Adrenal gland (tissue), 12 donors: Measurements from ENCODE around the gene ELOB. TPM values are rescaled to one million over a fixed set of nuclear protein-coding genes. Genes with fewer than 3 reads are reported as not detected.
A peak's percentile ranks its signal among the peaks of the same experiment; 100 is the strongest.

Experiments
- DNase-seq, 7 donors: peaks; one replicate each; pipeline ENCODE4 v3.0.0-alpha.2; 2019 to 2020
- H3K27ac ChIP-seq, 5 donors: fragments of 200-600 bp; sonication (generic) in 4 of 5; 1 replicate in 3 of 5; 2 replicates in 2 of 5; pipeline versions ENCODE4 v1.5.1 to v1.8.0; 2016 to 2020; ENCODE audit warnings: mild to moderate bottlenecking in 1 of 5
- H3K27me3 ChIP-seq: fragments of 200-600 bp; 2 replicates; pipeline ENCODE4 v1.8.0; 2021
- H3K36me3 ChIP-seq, 2 donors: fragments of 200-600 bp; replicated peaks in 1 of 2; 1 replicate in 1 of 2; 2 replicates in 1 of 2; pipeline versions ENCODE4 v1.5.1 to v1.8.0; 2018 to 2022
- H3K4me1 ChIP-seq, 2 donors: fragments of 200-600 bp; replicated peaks in 1 of 2; 1 replicate in 1 of 2; 2 replicates in 1 of 2; pipeline versions ENCODE4 v1.5.1 to v1.8.0; 2018 to 2021
- H3K4me3 ChIP-seq, 4 donors: fragments of 200-600 bp; sonication (generic) in 3 of 4; one replicate each; pipeline ENCODE4 v1.5.1; 2016 to 2018
- H3K9me3 ChIP-seq, 3 donors: fragments of 200-600 bp; sonication (generic) in 1 of 3; replicated peaks in 1 of 3; 1 replicate in 2 of 3; 2 replicates in 1 of 3; pipeline versions ENCODE4 v1.5.1 to v1.8.0; 2016 to 2021
- POLR2A ChIP-seq, 2 donors: fragments of 450-650 bp; IDR thresholded peaks; one replicate each; pipeline ENCODE4 v1.6.1; 2017; ENCODE audit warnings: antibody characterized with exemption in 2 of 2, mild to moderate bottlenecking in 2 of 2, moderate library complexity in 1 of 2
- WGBS, 4 donors: extraction: QIAGEN DNeasy Blood & Tissue Kit in 2 of 4; methylation state at CpG; one replicate each; pipeline versions ENCODE4 v1.1.5 to v1.1.7; 2013 to 2017; 5-methylcytosine and 5-hydroxymethylcytosine counted together
- intact Hi-C, 2 donors: fragments of 100-400 bp; cut with DNase I; formaldehyde crosslinking; loops; one replicate each; pipeline versions ENCODE4 v1.14.1 to v1.15.0; 2022 to 2023
- polyA plus RNA-seq, 3 donors: library from polyadenylated mRNA; stranded (reverse); fragments of 200-250 nt in 2 of 3; fragments of 350-450 nt in 1 of 3; fragmentation: Illumina TruSeq in 1 of 3; extraction: RNeasy Lipid Tissue Mini Kit (QIAGEN cat#74804) in 1 of 3; gene quantifications; one replicate each; pipeline ENCODE4 v1.2.3, GENCODE V29; 2013 to 2014
- total RNA-seq, 9 donors: library from RNA; depleted of rRNA in 4 of 9; stranded (reverse); fragments of >200 nt in 4 of 9; fragments of 120-200 nt in 1 of 9; fragmentation: NEBNext Ultra II Directional in 1 of 9; extraction: Animal tissue kit (Norgen Biotek cat#: 25700) in 1 of 9; gene quantifications; one replicate each; pipeline versions ENCODE4 v1.1.0 to v1.2.4, GENCODE V29; 2013 to 2023
- TF ChIP-seq, protein P1 (sequence below), 6 experiments: fragments of 450-650 bp in 4 of 6; fragments of 200-600 bp in 2 of 6; sonication (generic) in 1 of 6; IDR thresholded peaks; 1 replicate in 5 of 6; 2 replicates in 1 of 6; pipeline versions ENCODE4 v1.5.1 to v1.8.0; 2016 to 2021; ENCODE audit warnings: antibody characterized with exemption in 6 of 6, mild to moderate bottlenecking in 2 of 6, moderate library complexity in 1 of 6
- donor health status: healthy with polysubstance abuse.
- donor health status: Bipolar disorder and iron deficiency.
- donor health status: DM: yes; HTN: yes; CAD: no.
- donor health status: DM: no; HTN: no; CAD: no.
- donor health status: DM: no; HTN: no; CAD: no.
- donor health status: DM: yes; HTN: yes; CAD: no.

Gene ELOB
- total and polyA plus RNA-seq, 12 donors, result 72.7 to 1,030 (median 361) TPM

DNA sequence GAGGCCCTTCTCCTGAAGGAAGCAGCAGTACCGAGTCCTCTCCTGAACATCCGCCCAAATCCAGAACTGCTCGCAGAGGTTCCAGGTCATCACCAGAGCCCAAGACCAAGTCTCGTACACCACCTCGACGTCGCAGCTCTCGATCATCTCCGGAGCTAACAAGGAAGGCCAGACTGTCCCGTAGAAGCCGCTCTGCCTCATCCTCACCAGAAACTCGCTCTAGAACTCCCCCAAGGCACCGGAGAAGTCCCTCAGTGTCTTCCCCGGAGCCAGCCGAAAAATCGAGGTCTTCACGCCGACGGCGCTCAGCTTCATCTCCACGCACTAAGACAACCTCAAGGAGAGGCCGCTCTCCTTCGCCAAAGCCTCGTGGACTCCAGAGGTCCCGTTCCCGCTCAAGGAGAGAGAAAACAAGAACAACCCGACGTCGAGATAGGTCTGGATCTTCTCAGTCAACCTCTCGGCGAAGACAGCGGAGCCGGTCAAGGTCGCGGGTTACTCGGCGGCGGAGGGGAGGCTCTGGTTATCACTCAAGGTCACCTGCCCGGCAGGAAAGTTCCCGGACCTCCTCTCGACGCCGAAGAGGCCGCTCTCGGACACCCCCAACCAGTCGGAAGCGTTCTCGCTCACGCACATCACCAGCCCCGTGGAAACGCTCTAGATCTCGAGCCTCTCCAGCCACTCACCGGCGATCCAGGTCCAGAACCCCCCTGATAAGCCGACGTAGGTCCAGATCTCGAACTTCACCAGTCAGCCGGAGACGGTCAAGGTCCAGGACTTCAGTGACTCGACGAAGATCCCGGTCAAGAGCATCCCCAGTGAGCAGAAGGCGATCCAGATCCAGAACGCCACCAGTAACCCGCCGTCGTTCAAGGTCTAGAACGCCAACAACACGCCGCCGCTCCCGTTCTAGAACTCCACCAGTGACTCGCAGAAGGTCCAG, 11.3 kb downstream of the ELOB start:
- TF ChIP-seq POLR2A (IDR thresholded peaks at IDR 0.05), result no peak
- TF ChIP-seq, protein P1, sequence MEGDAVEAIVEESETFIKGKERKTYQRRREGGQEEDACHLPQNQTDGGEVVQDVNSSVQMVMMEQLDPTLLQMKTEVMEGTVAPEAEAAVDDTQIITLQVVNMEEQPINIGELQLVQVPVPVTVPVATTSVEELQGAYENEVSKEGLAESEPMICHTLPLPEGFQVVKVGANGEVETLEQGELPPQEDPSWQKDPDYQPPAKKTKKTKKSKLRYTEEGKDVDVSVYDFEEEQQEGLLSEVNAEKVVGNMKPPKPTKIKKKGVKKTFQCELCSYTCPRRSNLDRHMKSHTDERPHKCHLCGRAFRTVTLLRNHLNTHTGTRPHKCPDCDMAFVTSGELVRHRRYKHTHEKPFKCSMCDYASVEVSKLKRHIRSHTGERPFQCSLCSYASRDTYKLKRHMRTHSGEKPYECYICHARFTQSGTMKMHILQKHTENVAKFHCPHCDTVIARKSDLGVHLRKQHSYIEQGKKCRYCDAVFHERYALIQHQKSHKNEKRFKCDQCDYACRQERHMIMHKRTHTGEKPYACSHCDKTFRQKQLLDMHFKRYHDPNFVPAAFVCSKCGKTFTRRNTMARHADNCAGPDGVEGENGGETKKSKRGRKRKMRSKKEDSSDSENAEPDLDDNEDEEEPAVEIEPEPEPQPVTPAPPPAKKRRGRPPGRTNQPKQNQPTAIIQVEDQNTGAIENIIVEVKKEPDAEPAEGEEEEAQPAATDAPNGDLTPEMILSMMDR (IDR thresholded peaks at IDR 0.05), result no peak
- intact Hi-C loops, result no loop called here
- Histone ChIP-seq H3K36me3 (peaks cover 0 to 99% of the 10 kb centered on the region in 2 donors), H3K27me3 (no peaks in the 10 kb centered on the region), H3K9me3 (no peaks in the 10 kb centered on the region), H3K4me3 (no peak overlapping the region), H3K4me1 (peaks cover 16 to 18% of the 10 kb centered on the region in 2 donors), H3K27ac (no peak overlapping the region)
- peak in 1 of 7 donors; percentile 47 for DNase-seq
- 90 to 96% (median 95%) methylated on average over 70 to 73 of the region's 73 CpGs for WGBS, 4 donors

- H3K27me3 ChIP-seq, result no peaks in the 10 kb centered on the region
- 94 to 97% (median 96%) methylated on average over 9 of the region's 9 CpGs for WGBS, 4 donors
- DNase-seq, result no peak
- H3K4me3 ChIP-seq, result no peak overlapping the region
- H3K36me3 ChIP-seq, result peaks cover 0 to 99% of the 10 kb centered on the region in 2 donors
- H3K9me3 ChIP-seq, result no peaks in the 10 kb centered on the region
- no peak for TF ChIP-seq POLR2A (IDR thresholded peaks at IDR 0.05)
- TF ChIP-seq, protein P1 (IDR thresholded peaks at IDR 0.05), result no peak
- peak overlapping the region in 1 of 5 donors; percentile 6 for H3K27ac ChIP-seq
- intact Hi-C loops, result no loop called here
- peaks cover 16 to 18% of the 10 kb centered on the region in 2 donors for H3K4me1 ChIP-seq
Measured at GRCh38 chr16:2764718-2765117, 12.4 kb downstream of the ELOB start.

DNA sequence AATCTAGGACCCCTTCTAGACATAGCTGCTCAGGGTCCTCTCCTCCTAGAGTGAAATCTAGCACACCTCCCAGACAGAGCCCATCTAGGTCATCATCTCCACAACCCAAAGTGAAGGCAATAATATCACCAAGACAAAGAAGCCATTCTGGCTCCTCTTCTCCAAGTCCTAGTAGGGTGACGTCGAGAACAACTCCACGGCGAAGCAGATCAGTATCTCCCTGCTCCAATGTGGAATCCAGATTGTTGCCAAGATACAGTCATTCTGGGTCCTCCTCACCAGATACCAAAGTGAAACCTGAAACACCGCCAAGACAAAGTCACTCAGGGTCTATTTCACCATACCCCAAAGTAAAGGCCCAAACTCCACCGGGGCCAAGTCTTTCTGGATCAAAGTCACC, 13.9 kb downstream of the ELOB start:
- H3K36me3 ChIP-seq, result peaks cover 0 to 99% of the 10 kb centered on the region in 2 donors

DNA sequence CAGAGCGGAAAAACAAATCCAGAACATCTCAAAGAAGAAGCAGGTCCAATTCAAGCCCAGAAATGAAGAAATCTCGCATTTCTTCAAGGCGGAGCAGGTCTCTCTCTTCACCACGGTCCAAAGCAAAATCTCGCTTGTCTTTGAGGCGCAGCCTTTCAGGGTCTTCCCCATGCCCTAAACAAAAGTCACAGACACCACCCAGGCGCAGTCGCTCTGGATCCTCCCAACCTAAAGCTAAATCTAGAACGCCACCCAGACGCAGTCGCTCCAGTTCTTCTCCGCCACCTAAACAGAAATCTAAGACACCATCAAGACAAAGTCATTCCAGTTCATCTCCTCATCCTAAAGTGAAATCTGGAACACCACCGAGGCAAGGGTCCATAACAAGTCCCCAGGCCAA, 14.4 kb downstream of the ELOB start:
- intact Hi-C loops, result no loop called here
- DNase-seq, result no peak
- Histone ChIP-seq H3K27ac (no peak overlapping the region), H3K4me1 (peaks cover 5 to 8% of the 10 kb centered on the region in 2 donors), H3K36me3 (peaks cover 0 to 99% of the 10 kb centered on the region in 2 donors), H3K9me3 (no peaks in the 10 kb centered on the region), H3K27me3 (no peaks in the 10 kb centered on the region), H3K4me3 (no peak overlapping the region)
- WGBS, 4 donors, result 86 to 99% (median 97%) methylated on average over 12 to 13 of the region's 13 CpGs
- TF ChIP-seq POLR2A (IDR thresholded peaks at IDR 0.05), result no peak
- TF ChIP-seq, protein P1 (IDR thresholded peaks at IDR 0.05), result no peak

More for the DNA sequence above, 13.9 kb downstream of the ELOB start:
- Histone ChIP-seq H3K27ac (no peak overlapping the region), H3K27me3 (no peaks in the 10 kb centered on the region), H3K4me1 (peaks cover 9 to 11% of the 10 kb centered on the region in 2 donors), H3K4me3 (no peak overlapping the region), H3K9me3 (no peaks in the 10 kb centered on the region)
- TF ChIP-seq, protein P1 (IDR thresholded peaks at IDR 0.05), result no peak
- no peak for TF ChIP-seq POLR2A (IDR thresholded peaks at IDR 0.05)
- intact Hi-C loops, result no loop called here
- DNase-seq, result no peak
- 93 to 98% (median 98%) methylated on average over 5 to 6 of the region's 6 CpGs for WGBS, 4 donors
